ENCODE measurements around the gene PAXIP1.

GRCh38 chr7:154903083-154903731 lies 99.7 kb downstream of the PAXIP1 start:
- TF ChIP-seq CTCF (conservative IDR thresholded peaks at IDR 0.05 in 1 of 2, IDR thresholded peaks at IDR 0.05 in 1 of 2; ENCODE audit: low read depth in 1 of 2, low read length in 2 of 2) (no peak), EZH2 (IDR thresholded peaks at IDR 0.05; ENCODE audit: low read length, missing control alignments) (no peak)
